ENCODE data around the gene IRX2.

Gene IRX2

DNA sequence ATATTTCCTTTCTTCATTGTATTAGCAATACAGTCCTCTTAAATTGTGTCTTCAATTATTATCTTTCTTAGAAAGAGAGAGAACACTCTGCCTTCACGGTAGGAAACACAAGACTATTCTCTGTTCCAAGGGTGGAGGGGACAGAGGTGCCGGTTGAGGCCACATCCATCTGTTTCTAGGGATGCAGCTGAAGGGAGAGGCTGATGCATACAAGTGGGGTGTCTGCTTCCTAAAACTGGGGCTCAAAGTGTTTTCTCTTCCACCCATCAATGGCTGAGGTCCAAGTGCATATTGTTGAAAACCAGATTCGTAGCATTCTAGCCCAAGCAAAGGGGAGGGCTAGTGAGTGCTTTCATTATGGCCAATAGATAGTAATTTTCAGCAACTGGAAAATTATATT is 9.5 kb downstream of the IRX2 start:
- DNase-seq (ENCODE audit: low read depth in 4 of 4, low spot score in 1 of 4), result no peak

- DNase-seq (ENCODE audit: low read depth in 4 of 4, low spot score in 1 of 4), result no peak
These were observed 10.5 kb downstream of the IRX2 start for GRCh38 chr5:2740876-2741555.

DNA sequence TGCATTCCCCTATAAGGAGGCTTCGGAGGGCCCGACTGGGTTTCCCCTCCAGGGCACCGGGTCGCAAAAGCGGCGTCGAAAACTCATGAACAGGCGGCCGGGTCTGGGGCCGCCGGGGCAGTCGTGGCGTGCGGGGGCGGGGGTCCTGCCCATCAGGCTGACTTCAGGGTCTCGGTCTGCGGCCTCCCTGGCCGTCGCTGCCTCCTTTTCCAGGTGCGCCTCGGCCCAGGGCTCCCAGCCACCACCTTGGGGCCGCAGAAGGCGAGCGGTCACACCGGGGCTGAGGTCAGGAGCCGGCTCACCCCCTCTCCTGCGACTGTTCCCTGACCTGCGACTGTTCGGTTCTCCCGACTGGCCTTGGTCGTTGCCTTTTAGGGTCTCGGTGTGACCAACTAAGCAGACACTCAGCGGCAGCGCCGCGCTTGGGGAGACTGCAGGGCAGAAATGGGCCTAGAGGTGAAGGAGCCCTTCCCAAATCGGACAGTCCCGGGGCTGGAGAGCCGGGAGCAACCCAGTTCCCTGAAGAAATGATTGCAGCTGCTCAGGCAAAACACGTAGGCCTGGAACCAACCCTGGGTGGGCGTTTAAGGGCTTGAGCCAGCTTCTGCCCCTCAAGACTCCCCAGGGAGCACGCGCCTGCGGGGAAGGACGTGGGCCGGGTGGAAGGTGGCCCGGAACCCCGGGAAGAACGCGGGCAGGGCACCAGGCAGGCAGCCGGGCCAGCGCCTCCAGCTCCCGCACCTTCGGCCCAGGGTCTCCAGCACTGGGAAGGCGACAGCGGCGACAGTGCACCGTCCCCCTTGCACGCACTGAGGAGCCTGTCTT is 11.2 kb downstream of the IRX2 start:
- DNase-seq (ENCODE audit: low read depth in 4 of 4, low spot score in 1 of 4), result no peak

DNA sequence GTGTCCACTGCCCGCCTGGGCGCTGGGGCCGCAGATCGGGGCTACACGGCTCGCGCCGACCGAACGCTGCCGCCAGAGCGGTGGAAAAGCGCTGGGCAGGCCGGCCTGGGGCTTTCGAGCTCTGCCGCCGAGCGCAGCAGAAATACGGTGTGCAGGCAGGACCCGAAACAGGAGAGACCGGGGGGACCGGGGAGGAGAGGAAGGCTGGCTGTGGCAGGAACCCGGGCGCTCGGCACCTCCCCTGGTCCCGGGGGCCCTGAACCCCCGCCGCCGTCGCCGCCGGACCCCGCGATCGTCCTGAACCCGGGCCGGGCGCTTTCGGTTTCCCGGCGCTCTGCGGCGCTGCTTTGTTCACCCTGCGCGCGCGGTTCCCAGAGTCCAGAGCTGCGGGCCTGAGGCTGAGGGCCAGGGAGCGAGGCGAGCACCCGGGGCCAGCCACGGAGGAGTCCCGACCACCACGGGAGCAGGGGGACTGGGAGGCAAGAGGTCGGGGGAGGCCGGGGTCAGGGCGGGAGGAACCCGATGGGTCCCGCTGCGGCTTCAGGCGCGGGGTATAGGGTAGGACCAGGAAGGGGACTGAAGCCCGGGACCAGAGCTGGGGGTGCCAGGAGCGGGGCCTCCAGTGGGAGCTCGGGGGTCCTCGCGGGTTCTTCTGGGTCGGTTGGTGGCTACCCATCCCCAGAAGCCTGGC is 12.0 kb downstream of the IRX2 start:
- no peak for DNase-seq (ENCODE audit: low read depth in 4 of 4, low spot score in 1 of 4)

GRCh38 chr5:2738700-2739359 is 12.6 kb downstream of the IRX2 start:
- DNase-seq (ENCODE audit: low read depth in 4 of 4, low spot score in 1 of 4), result no peak

DNA sequence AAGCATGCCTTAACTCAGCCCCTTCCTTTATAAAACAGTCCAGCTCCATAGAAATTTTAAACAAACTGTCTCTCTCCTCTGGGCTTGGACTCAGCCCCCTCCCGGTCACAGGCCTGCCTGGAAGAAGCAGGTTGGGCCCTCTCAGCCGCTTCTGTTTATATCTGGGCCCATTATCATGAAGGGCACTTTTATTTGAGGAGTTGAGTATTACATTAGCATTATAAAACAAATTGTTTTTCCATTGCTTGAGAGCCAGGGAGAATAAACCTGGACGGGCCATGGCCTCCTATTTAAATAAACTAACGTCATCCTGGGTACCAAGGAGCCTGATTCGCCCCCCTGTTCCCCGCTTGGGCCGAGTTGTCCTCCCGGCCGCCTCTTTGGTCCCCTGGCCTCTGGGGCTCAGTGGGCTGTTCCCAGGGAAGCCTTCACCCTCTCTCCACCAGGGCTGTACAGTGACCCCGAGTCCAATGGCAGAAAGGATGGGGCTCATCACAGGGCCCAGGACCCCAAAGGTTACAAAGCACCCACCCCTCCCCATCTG is 13.2 kb downstream of the IRX2 start:
- no peak for DNase-seq (ENCODE audit: low read depth in 4 of 4, low spot score in 1 of 4)

DNA sequence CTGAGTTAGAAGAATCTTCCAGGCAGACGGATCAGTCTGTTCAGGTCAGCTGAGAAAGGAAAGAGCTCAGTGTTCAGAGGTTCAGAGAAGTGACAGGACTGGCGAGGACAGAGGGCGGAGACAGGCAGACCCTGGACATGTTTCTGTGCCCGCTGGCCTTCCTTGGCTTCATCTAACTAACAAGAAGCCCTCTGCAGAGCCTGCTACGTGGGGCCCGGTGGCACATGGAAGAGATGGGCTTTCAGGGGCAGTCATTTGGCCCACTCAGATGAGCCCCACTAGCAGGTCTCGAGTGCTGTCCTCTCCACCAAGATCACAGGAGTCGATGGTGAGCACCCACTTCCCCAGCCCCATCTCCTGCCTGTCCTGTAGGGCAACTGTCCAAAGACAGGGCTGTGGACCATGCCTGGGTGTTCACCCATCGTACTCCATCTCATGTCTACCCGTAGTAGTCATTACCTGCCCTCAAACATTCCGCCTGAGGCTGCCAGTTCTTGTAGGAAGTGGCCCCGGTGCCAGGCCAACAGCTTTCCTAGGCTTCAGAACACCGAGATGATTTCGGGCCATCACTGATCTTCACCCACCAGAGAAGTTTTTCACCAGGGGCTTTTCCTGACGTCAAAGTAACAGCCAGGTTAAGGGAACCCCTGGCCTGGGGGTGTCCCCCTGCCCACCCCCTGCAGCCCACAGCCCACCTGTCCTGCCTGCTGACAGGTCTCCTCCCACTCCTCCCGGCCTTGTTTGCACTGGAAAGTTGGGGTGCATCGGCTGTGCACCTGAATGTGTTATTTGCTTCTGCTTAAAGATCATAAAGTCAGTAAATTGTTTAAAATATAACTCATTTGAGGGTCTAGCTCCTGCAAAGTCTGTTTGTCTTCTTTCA is 14.0 kb downstream of the IRX2 start:
- DNase-seq (ENCODE audit: low read depth in 4 of 4, low spot score in 1 of 4), result no peak

- no peak for DNase-seq (ENCODE audit: low read depth in 4 of 4, low spot score in 1 of 4)
These were observed 14.6 kb downstream of the IRX2 start for GRCh38 chr5:2736872-2737271.

DNA sequence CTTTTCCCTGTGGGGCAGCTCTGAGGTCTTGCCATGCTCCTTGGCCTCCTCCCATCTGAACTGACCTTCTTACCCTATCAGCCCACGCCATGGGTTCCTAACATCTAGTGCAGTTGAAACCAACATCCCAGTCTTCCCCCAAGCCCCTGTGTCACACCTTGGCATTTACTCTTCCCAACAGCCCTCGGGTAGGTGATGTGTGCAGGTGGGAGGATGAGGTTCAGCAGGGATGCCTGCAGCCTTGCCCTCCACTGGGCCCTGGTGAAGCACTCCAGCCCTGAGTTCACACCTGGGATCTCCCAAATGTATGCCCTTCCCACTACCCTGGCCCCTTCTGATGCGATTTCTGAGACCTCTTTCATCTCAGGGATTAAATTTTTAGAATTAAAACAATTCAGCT is 15.5 kb downstream of the IRX2 start:
- no peak for DNase-seq (ENCODE audit: low read depth in 4 of 4, low spot score in 1 of 4)

DNA sequence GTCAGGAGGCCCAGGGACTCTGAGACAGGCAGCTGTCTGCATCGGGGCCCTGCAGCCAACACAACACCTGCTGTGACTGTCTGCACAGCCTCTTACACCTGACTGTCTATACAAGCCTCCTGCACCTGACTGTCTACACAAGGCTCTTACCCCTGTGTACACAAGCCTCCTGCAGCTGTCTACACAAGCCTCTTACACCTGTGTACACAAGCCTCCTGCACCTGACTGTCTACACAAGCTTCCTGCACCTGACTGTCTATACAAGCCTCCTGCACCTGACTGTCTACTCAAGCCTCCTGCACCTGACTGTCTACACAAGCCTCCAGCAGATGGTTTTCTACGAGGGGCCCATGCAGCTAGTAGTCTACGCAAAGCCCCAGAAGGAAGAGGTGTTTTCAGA is 18.6 kb downstream of the IRX2 start:
- DNase-seq (ENCODE audit: low read depth in 4 of 4, low spot score in 1 of 4), result no peak

- no peak for DNase-seq (ENCODE audit: low read depth in 4 of 4, low spot score in 1 of 4)
These were observed 19.5 kb downstream of the IRX2 start for GRCh38 chr5:2732004-2732403.

DNA sequence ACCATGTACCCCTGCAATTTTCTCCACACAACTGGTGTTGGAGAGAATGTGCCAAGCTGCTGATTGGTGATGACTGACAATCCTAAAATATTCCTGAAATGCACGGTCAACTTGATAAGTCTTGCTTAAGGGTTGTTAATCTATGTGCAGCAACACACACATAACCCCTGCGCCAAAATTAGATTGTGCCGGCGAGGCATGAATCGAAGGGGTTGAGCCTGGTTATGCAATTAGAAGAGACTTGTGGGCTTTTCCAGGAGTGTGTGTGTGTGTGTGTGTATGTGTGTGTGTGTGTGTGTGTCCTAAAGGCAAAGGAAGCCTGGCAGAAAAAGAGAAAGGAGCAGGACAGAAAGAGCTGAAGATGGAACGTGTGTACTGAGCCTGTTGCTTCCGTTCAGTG is 22.3 kb downstream of the IRX2 start:
- DNase-seq (ENCODE audit: low read depth in 4 of 4, low spot score in 1 of 4), result no peak

DNA sequence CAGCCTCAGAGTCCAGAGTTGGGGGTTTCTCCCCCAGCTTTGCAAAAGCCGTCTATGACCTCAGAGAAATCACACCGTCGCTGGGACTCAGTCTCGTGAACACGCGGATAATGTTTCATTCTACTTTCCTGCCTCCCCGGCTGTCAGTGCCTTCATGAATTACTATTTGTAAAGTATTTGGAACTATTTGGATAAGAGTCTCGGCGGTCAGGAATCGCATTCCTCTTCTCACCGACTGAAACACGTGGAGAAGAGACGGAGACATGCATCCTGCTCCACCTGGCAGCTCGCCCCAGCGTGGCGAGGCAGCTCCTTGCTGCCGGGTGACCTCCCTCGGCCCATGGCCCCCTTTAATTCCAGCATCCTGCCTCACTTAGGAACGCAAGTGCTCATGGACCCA is 23.9 kb downstream of the IRX2 start:
- DNase-seq (ENCODE audit: low read depth in 4 of 4, low spot score in 1 of 4), result no peak

DNA sequence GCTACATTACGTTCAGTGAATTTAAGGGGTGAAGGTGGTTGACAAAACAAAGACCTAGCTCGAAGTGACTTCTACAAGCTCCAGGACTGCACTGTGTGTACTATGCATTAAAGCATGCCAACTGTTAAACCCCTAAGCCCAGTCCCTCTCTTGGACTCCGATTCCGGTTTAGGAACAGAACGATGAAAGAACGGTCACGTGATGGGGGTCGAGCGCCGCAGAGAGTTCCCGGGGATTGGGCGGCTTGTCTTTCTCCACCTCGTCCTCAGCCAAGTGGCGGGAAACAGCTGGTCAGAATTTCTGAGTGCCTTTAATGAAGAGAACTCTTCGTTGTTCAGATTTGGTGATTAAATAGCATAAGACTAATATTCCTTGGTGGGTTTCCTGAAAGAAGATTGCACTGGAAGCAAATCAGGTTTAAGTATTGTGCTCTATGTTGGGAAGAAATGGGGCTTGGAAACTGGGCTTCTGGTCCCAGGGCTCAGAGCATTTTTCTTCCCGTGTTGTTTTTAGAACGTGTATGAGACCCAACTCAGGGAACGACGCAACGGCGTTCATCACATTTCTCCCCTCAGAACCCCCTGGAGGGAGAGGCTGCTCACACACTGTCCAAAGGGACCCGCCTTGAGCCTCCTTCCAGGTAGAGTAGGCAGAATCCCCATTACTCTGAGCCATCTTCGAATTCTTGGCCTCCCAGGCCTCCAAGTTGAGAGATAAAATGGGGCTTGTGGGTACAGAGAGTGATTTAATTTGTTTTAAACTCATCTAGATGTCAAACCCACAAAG is 25.3 kb downstream of the IRX2 start:
- DNase-seq (ENCODE audit: low read depth in 4 of 4, low spot score in 1 of 4), result no peak

DNA sequence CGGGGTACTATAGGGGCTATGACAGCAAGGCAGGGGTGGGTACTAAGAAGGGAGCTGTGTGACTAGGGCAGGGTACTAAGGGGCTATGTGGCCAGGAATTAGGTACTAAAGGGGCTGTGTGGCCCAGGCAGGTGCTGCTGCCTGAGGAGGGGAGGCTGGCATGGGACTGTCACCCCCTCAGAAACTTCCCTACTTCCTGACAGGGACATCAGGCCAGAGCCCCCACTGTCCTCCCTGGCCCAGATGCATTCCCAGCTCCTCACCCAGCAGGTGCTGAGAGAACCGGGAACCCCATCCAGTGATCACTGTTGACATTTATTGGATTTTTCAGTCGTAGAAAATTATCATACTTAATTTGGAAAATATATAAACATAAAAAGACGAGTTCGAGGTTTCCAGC is 26.6 kb downstream of the IRX2 start:
- no peak for DNase-seq (ENCODE audit: low read depth in 4 of 4, low spot score in 1 of 4)

DNA sequence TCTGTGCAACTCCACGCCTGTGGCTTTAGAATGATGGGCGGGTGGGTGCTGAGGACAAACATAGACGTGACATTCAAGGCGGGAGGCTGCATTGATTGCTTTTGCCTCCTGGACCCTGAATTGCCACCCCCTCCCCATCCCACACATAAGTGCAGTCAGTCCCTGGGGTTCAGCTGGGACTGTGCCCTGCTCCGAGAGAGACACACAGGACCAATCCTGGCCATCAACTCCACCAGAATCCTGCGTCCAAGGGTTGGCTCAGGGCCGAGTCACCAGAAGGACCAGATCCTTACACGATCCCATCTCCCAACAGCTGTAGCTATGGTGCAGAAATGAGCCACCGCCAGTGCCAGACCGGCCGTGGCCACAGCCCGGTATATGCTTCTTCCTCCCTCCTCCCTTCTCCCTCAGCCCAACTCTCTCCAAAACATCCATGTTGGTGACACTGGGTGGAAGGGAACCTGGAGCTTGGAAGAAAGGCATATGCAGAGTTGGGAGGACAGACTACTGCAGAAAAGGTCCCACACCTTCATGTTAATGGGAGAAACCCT is 27.4 kb downstream of the IRX2 start:
- DNase-seq (ENCODE audit: low read depth in 4 of 4, low spot score in 1 of 4), result no peak

GRCh38 chr5:2722901-2723300 is 28.6 kb downstream of the IRX2 start:
- no peak for DNase-seq (ENCODE audit: low read depth in 4 of 4, low spot score in 1 of 4)

DNA sequence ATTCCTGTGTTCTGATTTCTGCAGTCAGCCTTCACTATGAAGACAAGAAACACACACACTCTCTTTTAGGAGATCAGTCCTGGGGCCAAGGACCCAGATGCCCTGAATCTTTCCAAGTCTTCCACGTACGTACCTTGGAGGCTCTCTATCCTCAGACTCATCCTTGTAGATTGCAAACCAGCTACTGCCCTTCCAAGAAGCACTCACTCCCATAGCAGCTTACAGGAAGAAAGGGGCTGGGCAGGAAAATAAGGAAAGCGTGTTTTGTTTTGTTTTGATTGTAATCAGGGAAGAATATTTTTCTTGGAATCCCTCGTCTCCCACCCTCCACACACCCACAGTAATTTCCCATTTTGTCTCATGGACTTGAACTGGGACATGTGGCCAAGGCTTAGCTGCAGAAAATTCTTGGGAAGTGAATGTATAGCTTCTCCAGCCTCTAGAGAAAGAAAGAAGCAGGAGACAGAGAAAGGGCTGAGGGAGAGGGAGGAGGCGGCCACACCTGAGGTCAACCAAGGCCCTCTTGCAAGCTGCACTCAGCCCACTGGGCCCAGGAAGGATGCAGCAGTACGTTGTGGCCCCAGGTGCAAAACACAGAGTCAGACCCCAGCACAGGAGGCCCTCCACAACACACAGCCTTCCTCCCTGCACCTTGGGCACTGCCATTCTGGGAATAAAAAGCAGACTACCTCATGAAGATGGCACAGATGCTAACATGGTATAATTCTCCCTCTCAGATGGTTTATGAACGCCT is 29.9 kb downstream of the IRX2 start:
- no peak for DNase-seq (ENCODE audit: low read depth in 4 of 4, low spot score in 1 of 4)

GRCh38 chr5:2719332-2719731 is 32.1 kb downstream of the IRX2 start:
- no peak for DNase-seq (ENCODE audit: low read depth in 4 of 4, low spot score in 1 of 4)
